GM06990 (cell line): ENCODE results near the gene KLHDC9.

Experiments
- DNase-seq: peaks from one replicate; pipeline ENCODE4 v3.0.0-alpha.2; 2011; ENCODE audit not compliant: insufficient read length; ENCODE audit errors: extremely low read depth
- H3K27me3 ChIP-seq: replicated peaks from 2 replicates; pipeline ENCODE4 v1.6.0; 2011; ENCODE audit warnings: low read length; ENCODE audit not compliant: control insufficient read depth, insufficient read depth
- H3K36me3 ChIP-seq: 2 replicates; pipeline ENCODE4 v1.5.1; 2011; ENCODE audit warnings: low read length; ENCODE audit not compliant: control insufficient read depth, insufficient read depth
- H3K4me3 ChIP-seq: replicated peaks from 2 replicates; pipeline ENCODE4 v1.5.1; 2011; ENCODE audit warnings: low read depth, mild to moderate bottlenecking, control low read depth, low read length
- CTCF ChIP-seq: IDR thresholded peaks from 2 replicates; pipeline ENCODE4 v1.5.1; 2011; ENCODE audit warnings: low read length, control low read depth, mild to moderate bottlenecking, inconsistent platforms; ENCODE audit not compliant: insufficient read depth, poor library complexity, severe bottlenecking

Gene KLHDC9, protein sequence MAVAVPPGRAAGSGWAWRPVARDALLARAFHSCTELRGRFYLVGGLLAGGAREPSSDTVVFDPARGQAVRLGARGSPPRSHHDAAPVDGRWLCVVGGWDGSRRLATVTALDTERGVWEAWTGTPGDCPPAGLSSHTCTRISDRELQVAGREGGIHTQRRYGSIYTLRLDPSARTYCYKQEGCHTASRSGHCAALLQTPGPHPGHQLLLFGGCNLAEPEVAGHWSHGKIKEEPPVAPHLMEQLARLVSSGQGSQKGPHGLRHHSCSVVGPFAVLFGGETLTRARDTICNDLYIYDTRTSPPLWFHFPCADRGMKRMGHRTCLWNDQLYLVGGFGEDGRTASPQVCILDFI

DNA sequence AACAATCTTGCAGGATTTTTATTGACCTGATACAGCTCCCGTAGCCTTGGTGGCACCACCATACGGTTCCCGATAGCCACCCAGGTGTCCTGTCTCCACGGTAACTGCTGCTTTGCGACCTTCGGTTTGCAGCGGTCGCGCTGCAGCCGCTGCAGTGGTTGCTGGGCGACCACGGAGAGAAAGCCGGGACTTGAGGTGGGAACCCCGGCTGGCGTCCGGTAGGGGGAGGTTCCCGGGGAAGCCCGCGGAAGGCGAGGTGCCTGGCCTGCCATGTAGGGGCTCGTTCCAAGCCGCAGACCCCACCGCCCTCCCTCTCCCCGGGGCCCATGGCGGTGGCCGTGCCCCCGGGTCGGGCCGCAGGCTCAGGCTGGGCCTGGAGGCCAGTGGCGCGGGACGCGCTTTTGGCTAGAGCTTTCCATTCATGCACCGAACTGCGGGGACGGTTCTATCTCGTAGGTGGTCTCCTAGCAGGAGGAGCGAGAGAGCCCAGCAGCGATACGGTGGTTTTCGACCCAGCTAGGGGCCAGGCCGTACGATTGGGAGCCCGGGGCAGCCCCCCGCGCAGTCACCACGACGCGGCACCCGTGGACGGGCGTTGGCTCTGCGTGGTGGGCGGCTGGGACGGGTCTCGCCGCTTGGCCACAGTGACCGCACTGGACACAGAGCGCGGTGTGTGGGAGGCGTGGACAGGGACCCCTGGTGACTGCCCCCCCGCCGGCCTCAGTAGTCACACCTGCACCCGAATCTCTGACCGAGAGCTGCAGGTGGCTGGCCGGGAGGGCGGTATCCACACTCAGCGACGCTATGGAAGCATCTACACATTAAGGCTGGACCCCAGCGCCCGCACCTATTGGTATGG is at the start of gene KLHDC9:
KLHDC9 (plus strand) TSS at position 152 of the 859 bp plus-strand sequence; CDS start at position 327, 175 bp downstream.
- peak; percentile 91 for DNase-seq
- H3K36me3 ChIP-seq = peaks cover 10% of the 10 kb centered on the region
- no peaks in the 10 kb centered on the region for H3K27me3 ChIP-seq
- TF ChIP-seq CTCF = no peak
- H3K4me3 ChIP-seq = peak within 1 kb of the TSS; percentile 79

DNA sequence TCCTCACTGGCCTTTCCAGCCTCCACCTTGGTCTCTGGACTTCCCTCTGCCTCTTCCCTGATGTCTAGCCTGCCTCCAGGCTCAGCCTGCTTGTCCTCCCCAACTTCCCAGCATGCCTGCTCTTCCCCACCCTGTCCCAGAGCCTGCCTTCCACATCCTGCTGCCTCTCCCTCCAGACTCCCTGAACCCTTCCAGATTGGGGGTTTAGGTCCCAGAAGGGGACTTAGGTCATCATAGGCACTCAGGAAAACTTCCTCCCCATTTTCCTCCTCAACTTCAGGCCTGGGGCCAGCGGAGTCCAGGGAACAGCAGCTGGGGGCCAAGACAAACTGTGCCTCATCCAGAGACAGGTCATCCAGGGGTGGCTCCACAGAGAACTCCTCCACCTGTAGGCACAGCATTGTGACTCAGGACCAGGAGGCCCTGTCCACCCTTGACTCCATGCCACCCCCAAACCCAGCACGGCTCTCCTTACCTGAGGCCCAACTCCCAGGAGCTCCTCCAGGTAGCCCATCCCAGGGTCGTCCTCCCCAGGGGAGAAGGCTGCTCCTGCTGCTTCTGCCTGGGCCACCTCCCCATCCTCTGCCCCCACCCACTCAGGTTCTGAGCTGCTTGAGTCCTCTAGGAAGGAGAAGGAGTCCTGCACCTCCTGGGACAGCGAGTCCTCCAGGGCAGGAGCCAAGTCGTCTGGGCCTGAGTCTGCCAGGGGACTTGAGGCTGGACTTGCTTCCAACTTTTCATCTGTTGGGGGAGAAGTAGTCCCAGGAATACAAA is 49.0 kb upstream of the KLHDC9 start:
- TF ChIP-seq CTCF = no peak
- H3K27me3 ChIP-seq = no peaks in the 10 kb centered on the region
- DNase-seq = no peak
- peaks cover 47% of the 10 kb centered on the region for H3K36me3 ChIP-seq
- no peak overlapping the region for H3K4me3 ChIP-seq

GRCh38 chr1:161051219-161051618 is 46.9 kb upstream of the KLHDC9 start:
- Histone ChIP-seq H3K27me3 (no peaks in the 10 kb centered on the region), H3K4me3 (no peak overlapping the region), H3K36me3 (peaks cover 59% of the 10 kb centered on the region)
- no peak for DNase-seq
- no peak for TF ChIP-seq CTCF

DNA sequence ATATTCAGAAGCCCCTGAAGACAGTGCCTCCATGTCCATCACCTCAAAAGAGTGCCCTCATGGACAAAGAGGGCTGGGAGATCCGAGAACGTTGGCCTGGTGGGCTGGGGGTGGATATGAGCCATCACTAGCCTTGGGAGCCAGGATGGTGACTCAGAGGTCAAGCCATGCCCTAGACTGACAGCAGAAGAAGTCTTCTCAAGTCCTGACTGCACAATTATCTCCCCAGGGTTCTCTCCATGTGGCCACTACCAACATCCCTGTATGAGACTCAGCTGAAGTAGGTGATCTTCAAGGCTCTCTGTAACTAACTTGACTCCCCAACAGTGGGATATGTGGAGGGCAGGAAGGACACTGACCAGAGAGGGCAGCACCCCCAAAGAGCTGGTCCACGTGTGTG is 45.3 kb upstream of the KLHDC9 start:
- Histone ChIP-seq H3K4me3 (no peak overlapping the region), H3K36me3 (peaks cover 61% of the 10 kb centered on the region), H3K27me3 (no peaks in the 10 kb centered on the region)
- TF ChIP-seq CTCF = no peak
- DNase-seq = no peak

GRCh38 chr1:161054232-161054631 is 43.9 kb upstream of the KLHDC9 start:
- Histone ChIP-seq H3K4me3 (no peak overlapping the region), H3K36me3 (peaks cover 51% of the 10 kb centered on the region), H3K27me3 (no peaks in the 10 kb centered on the region)
- TF ChIP-seq CTCF = no peak
- no peak for DNase-seq
